Right cardiac atrium (tissue), 5 donors: ENCODE data around the gene BLOC1S5. TPM values are rescaled to one million over a fixed set of nuclear protein-coding genes. Genes with fewer than 3 reads are reported as not detected.
"Not testable (repeated sequence)": the region's sequence is repeated elsewhere in the genome, so short reads cannot be mapped to it uniquely, and the experiment has no call there.

Experiments used
- ATAC-seq, 2 donors: fragments of 200-7000 bp; cut with Tn5 transposase; one replicate each; pipeline versions ENCODE4 v1.8.0 to v1.9.1; 2020; ENCODE audit warnings: moderate library complexity in 2 of 2, mild to moderate bottlenecking in 1 of 2
- DNase-seq, 3 donors: peaks; one replicate each; pipeline ENCODE4 v3.0.0-alpha.2; 2020
- H3K27ac ChIP-seq: one replicate; pipeline ENCODE4 v1.5.1; 2013; ENCODE audit warnings: mild to moderate bottlenecking, low read length, control low read depth, moderate library complexity
- H3K27me3 ChIP-seq: one replicate; pipeline ENCODE4 v1.6.1; 2013; ENCODE audit not compliant: control insufficient read depth, insufficient read depth
- H3K4me1 ChIP-seq: one replicate; pipeline ENCODE4 v1.6.1; 2013; ENCODE audit warnings: low read length; ENCODE audit not compliant: control insufficient read depth, insufficient read depth
- H3K4me3 ChIP-seq: one replicate; pipeline ENCODE4 v1.5.1; 2013; ENCODE audit warnings: low read length, control low read depth
- H3K9me3 ChIP-seq: one replicate; pipeline ENCODE4 v1.6.1; 2013; ENCODE audit warnings: low read length; ENCODE audit not compliant: control insufficient read depth
- WGBS: extraction: QIAGEN DNeasy Blood & Tissue Kit; methylation state at CpG from one replicate; pipeline ENCODE4 v1.1.7; 2013; 5-methylcytosine and 5-hydroxymethylcytosine counted together
- intact Hi-C, 4 donors: fragments of 100-400 bp; cut with DNase I; formaldehyde crosslinking; loops; one replicate each; pipeline versions ENCODE4 v1.11.0 to v1.14.0; 2022 to 2023
- polyA plus RNA-seq: library from polyadenylated mRNA; stranded (reverse); fragments of 200-250 nt; gene quantifications from one replicate; pipeline ENCODE4 v1.2.3, GENCODE V29; 2013
- total RNA-seq, 4 donors: library from RNA; stranded (reverse); fragmentation: NEBNext Ultra II Directional; extraction: Animal tissue kit (Norgen Biotek cat#: 25700); gene quantifications; one replicate each; pipeline ENCODE4 v1.2.1, GENCODE V29; 2021
- donor health status: healthy with polysubstance abuse.
- donor health status: DM: no; HTN: yes; CAD: no.
- donor health status: DM: no; HTN: no; CAD: no.
- donor health status: DM: no; HTN: yes; CAD: no; lungs with severe emphysema.
- donor health status: DM: yes; HTN: yes; CAD: no.

The BLOC1S5 gene
- total and polyA plus RNA-seq, 5 donors: 6.1 to 10.9 (median 8.8) TPM

DNA sequence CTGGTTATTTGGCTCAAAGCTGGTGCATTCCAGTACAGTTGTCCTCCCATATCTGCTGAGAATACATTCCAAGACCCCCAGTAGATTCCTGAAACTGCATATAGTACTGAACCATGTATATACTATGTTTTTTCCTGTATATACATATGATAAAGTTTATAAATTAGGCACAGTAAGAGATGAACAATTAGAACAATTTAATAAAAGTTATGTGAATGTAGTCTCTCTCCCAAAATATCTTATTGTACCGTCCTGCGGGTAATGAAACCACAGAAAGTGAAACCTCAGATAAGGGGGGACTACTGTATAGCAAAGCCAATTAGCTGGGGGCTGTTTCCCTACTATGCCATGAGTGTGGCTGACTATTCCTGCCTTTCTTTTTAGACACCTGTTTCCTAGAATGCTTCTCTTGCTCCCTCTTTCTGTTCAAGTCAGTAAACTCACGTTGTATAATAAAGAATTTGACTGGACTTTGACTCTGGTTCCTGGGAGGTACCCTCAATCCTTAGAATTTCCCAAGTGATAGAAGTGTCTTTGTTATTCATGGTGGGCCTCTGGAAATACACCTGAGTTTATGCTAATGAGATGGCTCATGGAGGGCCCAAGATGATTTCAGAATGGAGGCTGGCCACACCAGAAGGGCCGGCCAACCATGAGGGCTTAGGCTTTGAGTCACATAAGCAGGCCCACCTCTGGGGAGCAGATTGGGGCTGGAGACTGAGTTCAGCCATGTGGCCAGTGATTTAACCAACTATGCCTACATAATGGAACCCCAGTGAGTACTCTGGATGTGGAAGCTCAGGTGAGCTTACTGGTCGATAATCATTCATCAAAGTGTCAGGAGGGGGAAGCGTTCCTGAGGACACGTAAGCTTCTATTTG lies 689 bp upstream of the BLOC1S5 start:
- Histone ChIP-seq H3K4me1 (peaks cover 3% of the 10 kb centered on the region), H3K4me3 (peak overlapping the region; percentile 67), H3K27ac (peak overlapping the region; percentile 48), H3K27me3 (no peaks in the 10 kb centered on the region), H3K9me3 (no peaks in the 10 kb centered on the region)
- intact Hi-C loops: loop anchor here in 2 of 4 donors (5.0 to 10.0 kb wide), 2 partner anchors 340 to 343 kb away; partner anchors contain the start of gene BMP6 (in 1 of the 2)
- DNase-seq: peak in 1 of 3 donors; percentile 37
- WGBS: 86% methylated on average over 7 of the region's 7 CpGs
- ATAC-seq: no peak

DNA sequence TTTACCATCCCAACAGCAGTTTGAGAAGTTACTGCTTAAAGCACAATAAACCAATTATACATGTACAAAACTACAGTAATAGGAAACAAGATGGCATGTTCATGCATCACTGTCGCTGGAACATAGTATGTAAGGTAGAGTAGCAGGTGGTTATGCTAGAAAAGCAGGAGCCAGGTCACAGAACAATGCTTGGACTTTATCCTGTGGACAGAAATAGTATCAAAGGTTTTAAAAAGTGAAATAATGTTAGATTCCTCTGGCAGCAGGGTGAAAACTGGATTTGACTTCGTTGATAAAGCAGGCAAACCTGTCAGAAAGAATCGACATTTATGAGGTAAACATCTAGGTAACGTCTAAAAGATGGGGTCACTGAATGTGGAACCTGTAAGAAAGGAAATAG lies 2.5 kb downstream of the BLOC1S5 start:
- H3K27me3 ChIP-seq: no peaks in the 10 kb centered on the region
- no peak for DNase-seq
- H3K9me3 ChIP-seq: no peaks in the 10 kb centered on the region
- intact Hi-C loops: loop anchor here in 2 of 4 donors (5.0 to 10.0 kb wide), 2 partner anchors 337 to 339 kb away; partner anchors contain the start of gene BMP6 (in 1 of the 2)
- no peak overlapping the region for H3K27ac ChIP-seq
- H3K4me3 ChIP-seq: no peak overlapping the region
- WGBS: 88% methylated on average over 4 of the region's 4 CpGs
- peaks cover 4% of the 10 kb centered on the region for H3K4me1 ChIP-seq
- no peak for ATAC-seq

DNA sequence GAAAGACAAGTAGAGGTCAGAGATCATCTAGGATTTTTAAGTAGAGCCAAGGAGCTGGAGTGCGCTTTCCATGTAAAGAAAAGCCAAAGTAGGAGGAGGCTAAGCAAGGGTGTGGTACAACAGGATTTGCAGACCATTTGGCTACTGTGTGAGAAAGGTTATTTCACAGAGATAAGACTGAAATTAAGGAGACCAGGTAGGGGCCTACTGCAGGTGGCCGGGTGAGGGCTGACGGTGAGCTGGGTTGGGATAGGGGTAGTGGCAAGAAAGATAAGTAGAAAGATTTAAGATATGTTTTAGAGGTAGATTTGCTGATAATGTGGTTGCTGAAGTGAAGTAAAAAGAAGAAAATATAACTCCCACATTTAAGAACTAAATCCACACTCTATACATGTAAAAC lies 3.8 kb downstream of the BLOC1S5 start:
- Histone ChIP-seq H3K27me3 (no peaks in the 10 kb centered on the region), H3K27ac (no peak overlapping the region), H3K4me1 (peaks cover 4% of the 10 kb centered on the region), H3K4me3 (no peak overlapping the region), H3K9me3 (no peaks in the 10 kb centered on the region)
- ATAC-seq (no peak), DNase-seq (no peak)
- 90% methylated on average over 3 of the region's 3 CpGs for WGBS
- intact Hi-C loops: loop anchor here in 2 of 4 donors (5.0 to 10.0 kb wide), 2 partner anchors 336 to 338 kb away; partner anchors contain the start of gene BMP6 (in 1 of the 2)

DNA sequence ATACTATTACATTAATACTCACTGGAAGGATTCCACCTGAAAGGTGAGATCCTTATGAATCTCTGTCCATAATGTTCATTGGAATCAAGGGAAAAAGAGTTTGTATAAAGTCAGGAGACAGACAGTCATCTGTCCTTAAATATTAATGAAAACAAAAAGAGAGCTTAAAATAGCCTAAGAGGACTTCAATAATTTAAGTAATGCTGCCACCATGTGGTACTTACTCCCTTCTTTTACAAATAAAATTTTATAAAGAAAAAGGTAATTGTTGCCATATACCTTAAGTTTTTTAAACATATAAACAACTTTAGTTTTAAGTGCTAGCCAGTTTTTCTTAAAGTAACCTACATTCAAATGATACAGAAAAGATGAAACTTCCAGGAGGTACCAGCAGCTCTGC lies 5.1 kb downstream of the BLOC1S5 start:
- intact Hi-C loops: loop anchor here in 2 of 4 donors (5.0 kb wide), 1 partner anchor 337 kb away; no protein-coding TSS in a partner anchor
- DNase-seq: no peak
- no peak for ATAC-seq
- Histone ChIP-seq H3K9me3 (no peaks in the 10 kb centered on the region), H3K4me3 (no peak overlapping the region), H3K27me3 (no peaks in the 10 kb centered on the region), H3K4me1 (peaks cover 1% of the 10 kb centered on the region), H3K27ac (no peak overlapping the region)

DNA sequence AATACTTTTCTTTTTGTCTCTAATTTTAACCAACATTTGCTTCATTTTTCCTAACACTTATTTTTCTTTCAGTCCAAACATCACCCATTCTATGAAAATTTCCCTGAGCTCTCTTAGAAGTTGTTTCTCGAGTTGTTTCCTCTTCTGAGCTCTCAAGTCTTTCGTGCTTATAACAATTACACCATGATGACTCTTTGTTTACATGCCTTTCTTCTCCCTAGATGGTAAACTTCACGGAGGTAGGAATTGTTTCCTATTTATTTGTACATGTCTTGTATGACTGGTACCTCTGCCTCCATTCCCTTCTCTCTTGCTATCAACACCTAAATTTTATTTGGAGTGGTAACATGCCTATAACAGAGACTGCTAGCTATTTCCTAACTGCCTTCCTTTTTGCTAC lies 6.4 kb downstream of the BLOC1S5 start:
- no peak overlapping the region for H3K27ac ChIP-seq
- DNase-seq: no peak
- no peak for ATAC-seq
- 87% methylated on average over 3 of the region's 3 CpGs for WGBS
- H3K27me3 ChIP-seq: no peaks in the 10 kb centered on the region
- H3K9me3 ChIP-seq: no peaks in the 10 kb centered on the region
- H3K4me1 ChIP-seq: peaks cover 1% of the 10 kb centered on the region
- no peak overlapping the region for H3K4me3 ChIP-seq
- intact Hi-C loops: loop anchor here in 2 of 4 donors (5.0 kb wide), 1 partner anchor 335 kb away; no protein-coding TSS in a partner anchor

DNA sequence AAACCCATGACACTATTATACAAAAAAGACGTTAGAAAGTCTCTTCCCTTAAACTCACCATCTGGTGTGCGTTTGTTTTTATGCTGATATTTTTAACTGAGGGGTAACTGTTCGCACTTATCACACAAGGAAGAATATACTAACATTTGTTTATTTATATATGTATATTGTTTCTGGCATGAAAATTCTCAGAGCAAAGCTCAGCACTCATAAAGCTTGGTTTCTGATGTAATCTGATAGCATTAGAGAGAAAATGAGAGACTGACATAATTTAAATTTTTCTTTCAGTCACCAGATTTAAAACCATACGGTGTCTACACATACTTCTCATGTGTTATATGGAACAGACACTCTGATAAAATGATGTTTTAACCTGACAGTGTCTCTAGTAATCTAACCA lies 6.9 kb downstream of the BLOC1S5 start:
- DNase-seq (no peak), ATAC-seq (no peak)
- 80% methylated on average over 4 of the region's 4 CpGs for WGBS
- Histone ChIP-seq H3K27ac (no peak overlapping the region), H3K4me3 (no peak overlapping the region), H3K4me1 (peaks cover 1% of the 10 kb centered on the region), H3K27me3 (no peaks in the 10 kb centered on the region), H3K9me3 (no peaks in the 10 kb centered on the region)
- intact Hi-C loops: loop anchor here in 2 of 4 donors (5.0 kb wide), 1 partner anchor 335 kb away; no protein-coding TSS in a partner anchor

DNA sequence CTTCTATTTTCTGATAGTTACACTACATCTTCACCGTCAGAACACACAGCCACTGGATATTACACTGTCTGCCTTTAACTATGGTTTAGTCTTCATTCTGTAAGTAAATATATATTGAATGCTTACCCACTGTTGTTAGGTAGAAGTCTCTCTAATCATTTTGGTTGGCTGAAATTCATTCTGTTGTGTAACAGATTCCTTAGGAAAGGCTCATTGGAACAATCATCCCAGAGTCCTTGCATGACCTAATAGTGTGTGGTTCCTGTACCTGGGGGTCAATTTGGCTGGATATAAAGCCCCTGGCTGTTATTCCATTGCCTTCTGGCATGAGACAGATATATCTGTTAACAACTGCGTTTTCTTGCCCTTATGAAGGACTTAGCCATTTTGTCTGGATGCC lies 9.9 kb downstream of the BLOC1S5 start:
- no peak overlapping the region for H3K4me3 ChIP-seq
- WGBS: 86% methylated on average over 2 of the region's 2 CpGs
- H3K9me3 ChIP-seq: no peaks in the 10 kb centered on the region
- ATAC-seq (no peak), DNase-seq (no peak)
- no peaks in the 10 kb centered on the region for H3K27me3 ChIP-seq
- H3K4me1 ChIP-seq: peaks cover 1% of the 10 kb centered on the region
- intact Hi-C loops: no loop called here
- H3K27ac ChIP-seq: no peak overlapping the region

DNA sequence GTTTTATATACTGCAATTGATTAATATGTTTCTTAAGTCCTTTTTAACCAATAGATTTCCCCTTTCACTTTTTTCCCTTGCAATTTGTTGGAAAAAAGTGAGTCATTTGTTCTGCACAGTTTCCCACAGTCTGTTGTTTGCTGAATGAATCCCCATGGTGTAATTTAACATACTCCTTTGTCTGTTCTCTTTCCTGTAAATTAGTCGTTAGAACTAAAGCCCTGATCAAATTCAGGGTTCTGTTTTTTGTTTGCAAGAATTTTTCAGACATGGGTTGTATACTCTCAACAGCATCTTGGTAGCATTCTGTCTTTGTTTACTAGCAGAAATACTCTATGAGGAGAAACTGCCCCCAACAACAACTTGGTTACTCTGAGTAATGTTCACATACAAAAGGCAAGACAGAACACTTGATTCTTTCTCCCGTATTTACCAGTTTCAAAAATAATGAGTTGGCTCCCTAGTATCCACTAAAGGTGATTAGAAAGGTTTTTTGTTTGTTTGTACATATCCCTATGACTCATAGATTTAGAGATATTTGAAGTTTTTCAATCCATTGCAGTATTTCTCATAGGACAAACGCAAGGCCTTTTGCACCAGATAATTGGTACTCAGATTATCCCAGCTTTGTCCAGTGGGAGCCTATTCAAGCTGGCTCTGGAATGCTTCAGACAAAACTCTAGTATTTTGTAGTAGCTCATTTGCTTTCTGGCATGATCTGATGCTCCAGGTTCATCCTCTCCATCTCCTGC lies 16.5 kb downstream of the BLOC1S5 start:
- Histone ChIP-seq H3K9me3 (no peaks in the 10 kb centered on the region), H3K4me1 (no peaks in the 10 kb centered on the region), H3K4me3 (no peak overlapping the region), H3K27me3 (no peaks in the 10 kb centered on the region), H3K27ac (no peak overlapping the region)
- 69% methylated on average over 3 of the region's 3 CpGs for WGBS
- intact Hi-C loops: no loop called here
- ATAC-seq (no peak), DNase-seq (no peak)

DNA sequence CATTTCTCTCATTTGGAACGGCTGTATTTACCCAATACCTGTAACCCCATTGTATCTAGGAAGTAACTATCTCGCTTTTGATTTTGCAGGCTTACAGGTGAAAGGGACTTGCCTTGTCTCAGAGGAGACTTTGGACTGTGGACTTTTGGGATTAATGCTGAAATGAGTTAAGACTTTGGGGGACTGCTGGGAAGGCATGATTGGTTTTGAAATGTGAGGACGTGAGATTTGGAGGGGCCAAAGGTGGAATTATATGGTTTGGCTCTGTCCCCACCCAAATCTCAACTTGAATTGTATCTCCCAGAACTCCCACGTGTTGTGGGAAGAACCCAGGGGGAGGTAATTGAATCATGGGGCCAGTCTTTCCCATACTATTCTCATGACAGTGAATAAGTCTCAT lies 18.4 kb downstream of the BLOC1S5 start:
- H3K4me3 ChIP-seq, intact Hi-C loops, DNase-seq, H3K27me3 ChIP-seq, H3K9me3 ChIP-seq, H3K27ac ChIP-seq, ATAC-seq, H3K4me1 ChIP-seq: not testable (repeated sequence)
- WGBS: 98% methylated on average over 4 of the region's 4 CpGs

DNA sequence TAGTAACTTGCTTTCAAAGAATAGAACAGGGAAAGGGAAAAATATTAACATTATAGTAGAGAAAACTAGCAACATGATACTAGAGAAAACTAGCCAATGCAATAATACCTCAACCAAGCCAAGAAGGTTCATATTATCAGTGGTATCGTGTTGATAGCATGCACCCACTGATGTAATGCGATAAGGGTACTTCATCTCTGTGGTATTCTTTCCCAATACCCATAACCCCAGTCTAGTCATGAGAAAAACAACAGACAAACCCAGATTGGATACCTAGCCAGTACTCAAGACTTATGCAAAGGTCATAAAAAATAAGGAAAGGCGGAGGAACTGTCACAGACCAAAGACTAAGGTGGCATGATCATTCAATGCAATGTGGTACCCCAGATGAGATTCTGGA lies 21.0 kb downstream of the BLOC1S5 start:
- Histone ChIP-seq H3K27ac (no peak overlapping the region), H3K4me1 (no peaks in the 10 kb centered on the region), H3K27me3 (no peaks in the 10 kb centered on the region), H3K9me3 (no peaks in the 10 kb centered on the region), H3K4me3 (no peak overlapping the region)
- 64% methylated on average over 3 of the region's 3 CpGs for WGBS
- DNase-seq (no peak), ATAC-seq (no peak)
- intact Hi-C loops: no loop called here
